ENCODE results near the gene TMEM94. TPM values are rescaled to one million over a fixed set of nuclear protein-coding genes. Genes with fewer than 3 reads are reported as not detected.

The TMEM94 gene
- total and polyA plus RNA-seq, 2 of the 13 experiments (the other 11 are each of a cell fraction or from before 2014, with no cell fraction given), result 32.6 to 134 TPM

DNA sequence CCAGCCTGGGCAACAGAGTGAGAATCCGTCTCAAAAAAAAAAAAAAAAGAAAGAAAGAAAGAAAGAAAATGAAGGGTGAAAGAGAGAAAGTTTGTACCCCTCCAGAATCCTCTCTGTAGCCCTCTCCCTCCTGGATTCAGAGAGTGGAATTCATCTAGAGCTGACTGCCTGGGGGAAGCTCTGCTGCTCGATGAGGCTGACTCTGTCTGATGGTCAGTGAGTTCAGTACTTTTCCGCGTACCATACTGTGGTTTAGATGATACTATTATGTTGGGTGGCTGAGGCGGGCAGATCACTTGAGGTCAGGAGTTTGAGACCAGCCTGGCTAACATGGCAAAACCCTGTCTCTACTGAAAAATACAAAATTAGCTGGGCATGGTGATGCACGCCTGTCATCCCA, 14.8 kb downstream of the TMEM94 start:
- BruUV-seq (replicated peaks), result no TSS peak
- Histone ChIP-seq H3K27me3 (ENCODE audit: control insufficient read depth in 1 of 2, insufficient read depth in 2 of 2, low read length in 2 of 2) (no peaks in the 10 kb centered on the region), H3K36me3 (replicated peaks in 1 of 2; ENCODE audit: control insufficient read depth in 1 of 2, insufficient read depth in 2 of 2, low read length in 2 of 2) (peaks cover 20 to 33% of the 10 kb centered on the region in 2 experiments), H2AFZ (ENCODE audit: low read length) (no peak overlapping the region), H3K27ac (ENCODE audit: extremely low read length, insufficient read depth, low read length) (no peak overlapping the region), H3K4me3 (replicated peaks in 1 of 3; ENCODE audit: insufficient read depth in 1 of 3, low read depth in 2 of 3, low read length in 3 of 3) (no peak overlapping the region), H3K4me1 (ENCODE audit: insufficient read depth, low read length) (peaks cover 24% of the 10 kb centered on the region), H4K20me1 (ENCODE audit: insufficient read depth, low read length) (0 out of 2 replicates have a peak, but pooled peaks cover 4% of the 10 kb centered on the region), H3K4me2 (ENCODE audit: low read depth, low read length) (no peak overlapping the region), H3K79me2 (ENCODE audit: insufficient read depth, low read length) (peaks cover 9% of the 10 kb centered on the region), H3K9ac (ENCODE audit: insufficient read depth, low read depth, low read length) (no peak overlapping the region), H3K9me3 (ENCODE audit: low read length) (no peaks in the 10 kb centered on the region)
- ChIA-PET CTCF (ENCODE audit: low intra/inter-chr PET ratio, low total read pairs) (no interaction called here), POLR2A (interaction anchor here (0.7 to 0.9 kb wide), 2 partner anchors 15 to 580 kb away, joined by 3 to 4 read pairs; partner anchors contain the start of gene TMEM94)
- in situ Hi-C loops (cut with HindIII; ENCODE audit: extremely low pct_ligation_motif_present, low pct_unique_long_range_greater_than_20kb) (no loop called here), intact Hi-C loops (cut with micrococcal nuclease; ENCODE audit: unreplicated experiment) (no loop called here)
- TF ChIP-seq ZBTB38 (CRISPR knock-in tag; IDR thresholded peaks at IDR 0.05) (peak; percentile 85), ARID2 (CRISPR knock-in tag; IDR thresholded peaks at IDR 0.05; ENCODE audit: borderline replicate concordance) (no peak)
- DNase-seq (ENCODE audit: low spot score) (no peak), ATAC-seq (no peak), FAIRE-seq (no peak)
- 84% methylated on average over 6 of the region's 6 CpGs for WGBS (ENCODE audit: low lambda C conversion rate)

DNA sequence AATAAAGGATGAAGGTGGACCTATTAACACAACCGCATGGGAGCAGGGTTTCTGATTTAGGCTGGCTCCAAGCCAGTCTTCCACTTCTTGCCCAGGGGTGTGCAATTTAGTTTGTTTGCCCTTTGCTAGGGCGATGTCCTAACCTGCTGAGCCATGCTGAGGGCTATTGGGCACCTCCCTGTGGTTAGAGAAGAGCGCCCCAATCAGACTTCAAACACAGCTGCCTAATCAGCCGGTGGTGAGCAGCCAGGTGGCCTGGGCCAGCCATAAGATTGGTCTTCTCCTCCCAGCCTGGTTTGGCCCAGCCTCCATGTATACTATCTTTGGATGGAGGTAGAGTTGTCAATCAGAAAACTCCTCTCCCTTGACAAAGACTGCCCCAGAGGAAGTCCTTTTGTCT, 15.7 kb downstream of the TMEM94 start:
- in situ Hi-C loops (cut with HindIII; ENCODE audit: extremely low pct_ligation_motif_present, low pct_unique_long_range_greater_than_20kb) (no loop called here), intact Hi-C loops (cut with micrococcal nuclease; ENCODE audit: unreplicated experiment) (no loop called here)
- BruUV-seq (replicated peaks), result no TSS peak
- no peak for ATAC-seq
- 70% methylated on average over 4 of the region's 4 CpGs for WGBS (ENCODE audit: low lambda C conversion rate)
- Histone ChIP-seq H3K4me1 (ENCODE audit: insufficient read depth, low read length) (peaks cover 32% of the 10 kb centered on the region), H3K79me2 (ENCODE audit: insufficient read depth, low read length) (peaks cover 4% of the 10 kb centered on the region), H3K27me3 (ENCODE audit: control insufficient read depth in 1 of 2, insufficient read depth in 2 of 2, low read length in 2 of 2) (no peaks in the 10 kb centered on the region), H3K4me2 (ENCODE audit: low read depth, low read length) (no peak overlapping the region), H3K36me3 (replicated peaks in 1 of 2; ENCODE audit: control insufficient read depth in 1 of 2, insufficient read depth in 2 of 2, low read length in 2 of 2) (peaks cover 23 to 35% of the 10 kb centered on the region in 2 experiments), H4K20me1 (ENCODE audit: insufficient read depth, low read length) (peaks cover 5% of the 10 kb centered on the region; the same call in 1 of the 2 replicates), H2AFZ (ENCODE audit: low read length) (no peak overlapping the region), H3K9ac (ENCODE audit: insufficient read depth, low read depth, low read length) (no peak overlapping the region), H3K4me3 (replicated peaks in 1 of 3; ENCODE audit: insufficient read depth in 1 of 3, low read depth in 2 of 3, low read length in 3 of 3) (no peak overlapping the region), H3K27ac (ENCODE audit: extremely low read length, insufficient read depth, low read length) (no peak overlapping the region), H3K9me3 (ENCODE audit: low read length) (no peaks in the 10 kb centered on the region)
- ChIA-PET POLR2A (interaction anchor here (0.9 to 1.0 kb wide), 2 partner anchors 16 kb away, joined by 3 read pairs; partner anchors contain the start of gene TMEM94), CTCF (ENCODE audit: low intra/inter-chr PET ratio, low total read pairs) (no interaction called here)
- no peak for DNase-seq (ENCODE audit: low spot score)
- FAIRE-seq, result no peak
- TF ChIP-seq, protein P1, sequence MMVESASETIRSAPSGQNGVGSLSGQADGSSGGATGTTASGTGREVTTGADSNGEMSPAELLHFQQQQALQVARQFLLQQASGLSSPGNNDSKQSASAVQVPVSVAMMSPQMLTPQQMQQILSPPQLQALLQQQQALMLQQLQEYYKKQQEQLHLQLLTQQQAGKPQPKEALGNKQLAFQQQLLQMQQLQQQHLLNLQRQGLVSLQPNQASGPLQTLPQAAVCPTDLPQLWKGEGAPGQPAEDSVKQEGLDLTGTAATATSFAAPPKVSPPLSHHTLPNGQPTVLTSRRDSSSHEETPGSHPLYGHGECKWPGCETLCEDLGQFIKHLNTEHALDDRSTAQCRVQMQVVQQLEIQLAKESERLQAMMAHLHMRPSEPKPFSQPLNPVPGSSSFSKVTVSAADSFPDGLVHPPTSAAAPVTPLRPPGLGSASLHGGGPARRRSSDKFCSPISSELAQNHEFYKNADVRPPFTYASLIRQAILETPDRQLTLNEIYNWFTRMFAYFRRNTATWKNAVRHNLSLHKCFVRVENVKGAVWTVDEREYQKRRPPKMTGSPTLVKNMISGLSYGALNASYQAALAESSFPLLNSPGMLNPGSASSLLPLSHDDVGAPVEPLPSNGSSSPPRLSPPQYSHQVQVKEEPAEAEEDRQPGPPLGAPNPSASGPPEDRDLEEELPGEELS (CRISPR knock-in tag; IDR thresholded peaks at IDR 0.05), result no peak
- no peak for TF ChIP-seq MIXL1 (CRISPR knock-in tag; IDR thresholded peaks at IDR 0.05)
- no peak for TF ChIP-seq ZSCAN12 (CRISPR knock-in tag; IDR thresholded peaks at IDR 0.05)
- TF ChIP-seq NFYB (CRISPR knock-in tag; IDR thresholded peaks at IDR 0.05), result no peak
- TF ChIP-seq HOXA3 (CRISPR knock-in tag; IDR thresholded peaks at IDR 0.05), result no peak
- TF ChIP-seq, protein P2, sequence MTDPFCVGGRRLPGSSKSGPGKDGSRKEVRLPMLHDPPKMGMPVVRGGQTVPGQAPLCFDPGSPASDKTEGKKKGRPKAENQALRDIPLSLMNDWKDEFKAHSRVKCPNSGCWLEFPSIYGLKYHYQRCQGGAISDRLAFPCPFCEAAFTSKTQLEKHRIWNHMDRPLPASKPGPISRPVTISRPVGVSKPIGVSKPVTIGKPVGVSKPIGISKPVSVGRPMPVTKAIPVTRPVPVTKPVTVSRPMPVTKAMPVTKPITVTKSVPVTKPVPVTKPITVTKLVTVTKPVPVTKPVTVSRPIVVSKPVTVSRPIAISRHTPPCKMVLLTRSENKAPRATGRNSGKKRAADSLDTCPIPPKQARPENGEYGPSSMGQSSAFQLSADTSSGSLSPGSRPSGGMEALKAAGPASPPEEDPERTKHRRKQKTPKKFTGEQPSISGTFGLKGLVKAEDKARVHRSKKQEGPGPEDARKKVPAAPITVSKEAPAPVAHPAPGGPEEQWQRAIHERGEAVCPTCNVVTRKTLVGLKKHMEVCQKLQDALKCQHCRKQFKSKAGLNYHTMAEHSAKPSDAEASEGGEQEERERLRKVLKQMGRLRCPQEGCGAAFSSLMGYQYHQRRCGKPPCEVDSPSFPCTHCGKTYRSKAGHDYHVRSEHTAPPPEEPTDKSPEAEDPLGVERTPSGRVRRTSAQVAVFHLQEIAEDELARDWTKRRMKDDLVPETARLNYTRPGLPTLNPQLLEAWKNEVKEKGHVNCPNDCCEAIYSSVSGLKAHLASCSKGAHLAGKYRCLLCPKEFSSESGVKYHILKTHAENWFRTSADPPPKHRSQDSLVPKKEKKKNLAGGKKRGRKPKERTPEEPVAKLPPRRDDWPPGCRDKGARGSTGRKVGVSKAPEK (CRISPR knock-in tag; IDR thresholded peaks at IDR 0.05; ENCODE audit: borderline replicate concordance), result no peak
- TF ChIP-seq CREB1 (IDR thresholded peaks at IDR 0.05), result no peak
- no peak for TF ChIP-seq CREB1 (CRISPR knock-in tag; IDR thresholded peaks at IDR 0.05)

All from HepG2 (cell line).